Thoracic aorta (tissue), 2 donors: ENCODE measurements around the gene SYTL5. TPM values are rescaled to one million over a fixed set of nuclear protein-coding genes. Genes with fewer than 3 reads are reported as not detected.

Experiments used
- ATAC-seq: fragments of 150-250 bp; one replicate; pipeline ENCODE4 v1.8.0; 2017; ENCODE audit warnings: low read depth; ENCODE audit not compliant: insufficient number of reproducible peaks, low FRiP score
- DNase-seq: peaks from one replicate; pipeline ENCODE4 v3.0.0-alpha.2; 2020; ENCODE audit warnings: low spot score
- H3K27ac ChIP-seq, 2 donors: fragments of 200-600 bp; sonication (generic); 1 replicate in 1 of 2; 2 replicates in 1 of 2; pipeline ENCODE4 v1.5.1; 2016; ENCODE audit warnings: mild to moderate bottlenecking in 2 of 2, moderate library complexity in 2 of 2
- H3K27me3 ChIP-seq: fragments of 200-600 bp; sonication (generic); replicated peaks from 2 replicates; pipeline ENCODE4 v1.6.0; 2016; ENCODE audit warnings: mild to moderate bottlenecking; ENCODE audit not compliant: insufficient read depth
- H3K36me3 ChIP-seq: fragments of 200-600 bp; sonication (generic); one replicate; pipeline ENCODE4 v1.5.1; 2016
- H3K4me1 ChIP-seq, 2 donors: fragments of 200-600 bp; sonication (generic); 1 replicate in 1 of 2; 2 replicates in 1 of 2; pipeline versions ENCODE4 v1.5.1 to v1.6.0; 2016; ENCODE audit warnings: low read depth in 2 of 2, mild to moderate bottlenecking in 1 of 2; ENCODE audit not compliant: control insufficient read depth in 1 of 2
- H3K4me3 ChIP-seq: fragments of 200-600 bp; sonication (generic); 2 replicates; pipeline ENCODE4 v1.5.1; 2016; ENCODE audit warnings: mild to moderate bottlenecking
- H3K9me3 ChIP-seq: fragments of 200-600 bp; sonication (generic); 2 replicates; pipeline ENCODE4 v1.5.1; 2016
- CTCF ChIP-seq: fragments of 200-600 bp; sonication (generic); IDR thresholded peaks from one replicate; pipeline ENCODE4 v1.5.1; 2019; ENCODE audit warnings: antibody characterized with exemption
- total RNA-seq, 2 donors: library from RNA; depleted of rRNA; stranded (reverse); fragments of >200 nt; gene quantifications; one replicate each; pipeline versions ENCODE4 v1.1.0 to v1.2.3, GENCODE V29; 2016

SYTL5 gene
- total RNA-seq, 2 donors from 2014 or later: not detected

DNA sequence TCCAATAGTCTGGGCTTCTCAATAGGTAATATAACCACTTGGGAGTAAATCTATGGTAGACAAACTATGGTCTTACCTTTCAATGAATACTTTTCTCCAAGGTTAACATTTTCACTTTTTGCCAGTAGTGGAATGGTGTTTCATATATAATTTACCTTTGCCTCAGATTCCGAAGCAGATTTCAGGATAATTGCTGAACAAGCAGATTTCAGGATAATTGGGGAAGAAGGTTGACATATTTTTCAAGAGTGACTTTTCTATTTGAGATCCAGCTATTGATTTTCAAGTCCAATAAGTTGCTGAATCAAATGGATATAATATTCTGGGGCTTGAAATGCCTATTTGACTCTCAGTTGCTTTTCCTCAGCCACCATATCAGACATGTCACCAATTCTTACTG lies 63.6 kb downstream of the SYTL5 start:
- Histone ChIP-seq H3K36me3 (no peaks in the 10 kb centered on the region), H3K4me1 (no peaks in the 10 kb centered on the region), H3K27ac (no peak overlapping the region), H3K4me3 (no peak overlapping the region), H3K27me3 (no peaks in the 10 kb centered on the region), H3K9me3 (no peaks in the 10 kb centered on the region)
- DNase-seq (no peak), ATAC-seq (no peak)
- no peak for TF ChIP-seq CTCF

DNA sequence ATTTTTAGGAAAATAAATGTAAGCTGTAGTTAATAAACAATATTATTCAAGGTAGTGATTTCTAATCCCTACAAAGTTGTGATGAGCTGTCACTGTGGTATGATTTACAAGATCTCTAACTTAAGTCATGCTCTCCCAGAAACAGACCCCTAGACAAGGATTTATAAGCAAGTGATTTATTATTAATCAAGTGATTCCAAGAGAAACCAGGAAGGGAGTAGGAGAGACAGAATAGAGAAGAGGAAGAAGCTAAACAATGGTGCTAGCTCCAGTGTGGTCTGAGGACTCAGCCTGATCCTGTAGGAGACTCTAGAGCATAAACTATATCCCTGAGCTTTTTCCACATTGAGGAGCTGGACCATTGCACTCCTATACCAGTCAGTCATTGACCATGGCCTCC lies 73.1 kb downstream of the SYTL5 start:
- no peaks in the 10 kb centered on the region for H3K4me1 ChIP-seq
- no peak overlapping the region for H3K27ac ChIP-seq
- no peak for TF ChIP-seq CTCF
- no peaks in the 10 kb centered on the region for H3K27me3 ChIP-seq
- H3K36me3 ChIP-seq: no peaks in the 10 kb centered on the region
- H3K4me3 ChIP-seq: no peak overlapping the region
- H3K9me3 ChIP-seq: no peaks in the 10 kb centered on the region
- DNase-seq: no peak
- no peak for ATAC-seq

DNA sequence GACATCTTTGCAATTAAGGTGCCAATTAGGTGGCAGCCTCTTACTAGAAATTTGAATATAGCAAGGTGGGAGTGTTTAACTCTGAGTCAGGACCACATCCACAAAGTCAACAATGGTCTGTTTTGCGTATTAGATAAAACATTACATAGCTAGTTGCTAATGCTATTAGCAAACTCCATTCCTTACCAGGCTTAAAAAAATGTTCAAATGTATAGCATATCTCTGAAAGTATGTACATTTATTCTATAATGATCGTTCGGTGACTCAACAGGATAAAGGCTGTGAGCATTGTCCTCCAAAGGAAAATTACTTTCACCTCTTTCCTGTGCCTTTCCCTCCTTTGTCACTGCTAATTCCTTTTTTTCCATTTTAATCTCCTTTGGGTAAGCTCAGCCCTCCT lies 74.5 kb downstream of the SYTL5 start:
- no peaks in the 10 kb centered on the region for H3K4me1 ChIP-seq
- H3K36me3 ChIP-seq: no peaks in the 10 kb centered on the region
- H3K4me3 ChIP-seq: no peak overlapping the region
- TF ChIP-seq CTCF: no peak
- DNase-seq (no peak), ATAC-seq (no peak)
- no peak overlapping the region for H3K27ac ChIP-seq
- H3K9me3 ChIP-seq: no peaks in the 10 kb centered on the region
- no peaks in the 10 kb centered on the region for H3K27me3 ChIP-seq

DNA sequence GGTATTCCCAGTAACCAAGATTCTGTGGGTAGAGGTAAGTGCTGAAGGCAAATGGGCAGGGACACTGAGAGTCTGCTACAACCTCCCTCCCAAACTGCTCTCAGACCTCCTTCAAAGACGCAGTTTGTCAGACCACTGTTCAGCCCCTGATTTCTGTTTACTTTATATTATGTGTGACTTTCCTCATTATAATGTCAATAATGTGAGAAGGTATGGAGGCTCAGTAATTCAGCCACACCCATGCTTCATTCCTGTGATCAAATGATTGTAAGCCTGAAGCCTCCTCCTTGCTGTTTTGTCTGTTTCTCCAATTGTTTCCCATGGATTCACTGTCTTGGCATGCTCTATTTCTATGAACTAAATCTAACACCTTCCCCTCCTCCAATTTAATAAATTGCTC lies 75.6 kb downstream of the SYTL5 start:
- no peaks in the 10 kb centered on the region for H3K27me3 ChIP-seq
- DNase-seq (no peak), ATAC-seq (no peak)
- H3K36me3 ChIP-seq: no peaks in the 10 kb centered on the region
- H3K4me1 ChIP-seq: no peaks in the 10 kb centered on the region
- no peak overlapping the region for H3K27ac ChIP-seq
- no peaks in the 10 kb centered on the region for H3K9me3 ChIP-seq
- no peak overlapping the region for H3K4me3 ChIP-seq
- no peak for TF ChIP-seq CTCF

DNA sequence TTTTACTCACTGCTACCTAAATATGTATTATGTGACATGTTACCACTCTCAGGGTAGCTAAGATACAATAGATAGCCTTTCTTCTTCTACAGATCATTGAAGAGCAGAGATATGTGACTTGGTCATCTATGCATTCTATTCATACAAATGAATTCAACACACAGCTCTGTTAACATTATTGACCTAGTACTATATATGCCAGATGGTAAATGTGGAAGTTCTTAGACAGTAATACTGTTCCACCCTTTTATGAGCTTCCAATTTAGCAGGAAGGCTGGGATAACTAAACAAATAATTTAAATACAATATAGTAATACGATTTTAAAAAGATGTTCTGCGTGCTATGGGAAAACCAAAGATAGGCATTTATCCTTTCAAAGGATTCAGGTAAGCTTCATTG lies 76.0 kb downstream of the SYTL5 start:
- no peak for DNase-seq
- no peaks in the 10 kb centered on the region for H3K9me3 ChIP-seq

More for the DNA sequence above, 76.0 kb downstream of the SYTL5 start:
- H3K4me1 ChIP-seq: no peaks in the 10 kb centered on the region
- H3K27me3 ChIP-seq: no peaks in the 10 kb centered on the region
- no peak overlapping the region for H3K27ac ChIP-seq
- H3K36me3 ChIP-seq: no peaks in the 10 kb centered on the region
- H3K4me3 ChIP-seq: no peak overlapping the region
- ATAC-seq: no peak
- no peak for TF ChIP-seq CTCF
